Measurements from ENCODE around the gene OR4C6. TPM values are rescaled to one million over a fixed set of nuclear protein-coding genes. Genes with fewer than 3 reads are reported as not detected.

OR4C6 gene
- polyA plus RNA-seq, 2 of the 4 experiments (the other 2 are of a cell fraction) = not detected

DNA sequence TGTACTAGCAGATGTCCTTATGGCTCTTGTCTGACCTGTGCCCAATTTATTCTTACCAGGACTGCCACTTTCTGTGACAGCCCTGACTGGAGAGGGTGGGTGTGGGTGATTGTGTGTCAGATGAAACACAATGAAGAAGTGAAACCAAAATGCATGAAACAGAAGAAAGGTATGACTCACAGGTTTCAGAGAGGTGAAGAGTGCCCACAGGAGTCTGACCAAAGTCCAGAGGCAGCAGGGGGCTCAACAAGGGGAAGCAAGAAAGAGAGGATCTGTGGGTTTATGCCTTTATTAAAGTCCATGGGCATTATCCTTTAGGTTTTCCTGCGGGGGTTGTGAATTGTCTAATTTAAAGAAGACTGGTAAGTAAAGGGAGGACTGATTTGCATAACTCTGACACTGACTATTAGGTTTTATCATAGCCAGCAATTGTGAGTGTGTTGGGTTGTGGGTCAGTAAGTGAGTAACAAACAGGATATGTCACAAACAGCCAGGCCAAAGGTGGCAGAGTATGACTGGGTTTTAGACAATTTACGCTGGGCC, 3.9 kb upstream of the OR4C6 start:
- ChIA-PET CTCF (no interaction called here), POLR2A (no interaction called here)
- H3K4me2 ChIP-seq = no peak overlapping the region
- H3K27ac ChIP-seq = no peak overlapping the region
- DNase-seq (ENCODE audit: low read depth in 1 of 2, low spot score in 1 of 2) (no peak), FAIRE-seq (no peak), ATAC-seq (no peak)
- H3K4me3 ChIP-seq = no peak overlapping the region
- TF ChIP-seq ZSCAN20 (CRISPR knock-in tag; IDR thresholded peaks at IDR 0.05) (no peak), NPAS2 (CRISPR knock-in tag; IDR thresholded peaks at IDR 0.05; ENCODE audit: borderline replicate concordance) (no peak), CHD2 (IDR thresholded peaks at IDR 0.05; ENCODE audit: low read length, partially characterized antibody) (no peak), PHF8 (IDR thresholded peaks at IDR 0.05; ENCODE audit: borderline replicate concordance, low read depth) (no peak), POLR2A (IDR thresholded peaks at IDR 0.05; ENCODE audit: low read length) (no peak), MAFK (IDR thresholded peaks at IDR 0.05; ENCODE audit: partially characterized antibody) (no peak), HOXA7 (CRISPR knock-in tag; IDR thresholded peaks at IDR 0.05) (no peak), HOXB13 (CRISPR knock-in tag; IDR thresholded peaks at IDR 0.05; ENCODE audit: low read depth) (no peak), CHD4 (IDR thresholded peaks at IDR 0.05; ENCODE audit: borderline replicate concordance) (no peak)
- TF ChIP-seq, protein P1, sequence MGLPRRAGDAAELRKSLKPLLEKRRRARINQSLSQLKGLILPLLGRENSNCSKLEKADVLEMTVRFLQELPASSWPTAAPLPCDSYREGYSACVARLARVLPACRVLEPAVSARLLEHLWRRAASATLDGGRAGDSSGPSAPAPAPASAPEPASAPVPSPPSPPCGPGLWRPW (IDR thresholded peaks at IDR 0.05) = no peak
- WGBS (ENCODE audit: missing lambda C conversion rate) = 17% methylated on average over 2 of the region's 2 CpGs
- H3K4me1 ChIP-seq = no peaks in the 10 kb centered on the region
- 0 out of 3 replicates have a peak, but pooled peaks cover 4% of the 10 kb centered on the region for H3K9me3 ChIP-seq

DNA sequence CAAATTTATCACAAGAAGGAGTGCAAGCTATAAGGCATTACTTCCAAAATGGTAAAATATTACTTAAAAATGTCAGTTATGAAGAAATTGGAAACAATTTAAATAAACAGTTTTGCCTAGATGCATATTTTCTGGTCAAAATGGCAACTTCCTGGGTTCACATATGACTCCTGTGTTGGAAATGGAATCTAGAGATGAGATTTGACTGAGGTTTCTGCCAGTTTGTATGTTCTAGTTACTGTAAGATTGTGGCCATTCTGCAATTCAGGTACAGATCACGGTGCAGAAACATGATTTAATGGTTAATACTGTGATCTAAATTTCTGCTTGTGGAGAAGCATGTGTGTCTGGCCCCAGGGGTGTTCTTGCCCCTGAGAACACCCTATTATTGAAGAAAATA, 3.4 kb upstream of the OR4C6 start:
- H3K4me1 ChIP-seq = no peaks in the 10 kb centered on the region
- H3K9me3 ChIP-seq = 0 out of 3 replicates have a peak, but pooled peaks cover 4% of the 10 kb centered on the region
- DNase-seq (ENCODE audit: low read depth in 1 of 2, low spot score in 1 of 2) = no peak
- FAIRE-seq = no peak
- ATAC-seq = no peak
- ChIA-PET CTCF (no interaction called here), POLR2A (no interaction called here)
- TF ChIP-seq, protein P2, sequence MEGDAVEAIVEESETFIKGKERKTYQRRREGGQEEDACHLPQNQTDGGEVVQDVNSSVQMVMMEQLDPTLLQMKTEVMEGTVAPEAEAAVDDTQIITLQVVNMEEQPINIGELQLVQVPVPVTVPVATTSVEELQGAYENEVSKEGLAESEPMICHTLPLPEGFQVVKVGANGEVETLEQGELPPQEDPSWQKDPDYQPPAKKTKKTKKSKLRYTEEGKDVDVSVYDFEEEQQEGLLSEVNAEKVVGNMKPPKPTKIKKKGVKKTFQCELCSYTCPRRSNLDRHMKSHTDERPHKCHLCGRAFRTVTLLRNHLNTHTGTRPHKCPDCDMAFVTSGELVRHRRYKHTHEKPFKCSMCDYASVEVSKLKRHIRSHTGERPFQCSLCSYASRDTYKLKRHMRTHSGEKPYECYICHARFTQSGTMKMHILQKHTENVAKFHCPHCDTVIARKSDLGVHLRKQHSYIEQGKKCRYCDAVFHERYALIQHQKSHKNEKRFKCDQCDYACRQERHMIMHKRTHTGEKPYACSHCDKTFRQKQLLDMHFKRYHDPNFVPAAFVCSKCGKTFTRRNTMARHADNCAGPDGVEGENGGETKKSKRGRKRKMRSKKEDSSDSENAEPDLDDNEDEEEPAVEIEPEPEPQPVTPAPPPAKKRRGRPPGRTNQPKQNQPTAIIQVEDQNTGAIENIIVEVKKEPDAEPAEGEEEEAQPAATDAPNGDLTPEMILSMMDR (IDR thresholded peaks at IDR 0.05) = no peak
- TF ChIP-seq BHLHE40 (IDR thresholded peaks at IDR 0.05; ENCODE audit: low read depth, low read length) = no peak
- TF ChIP-seq MAZ (IDR thresholded peaks at IDR 0.05; ENCODE audit: borderline replicate concordance, low read depth, low read length) = no peak
- TF ChIP-seq RARB (CRISPR knock-in tag; IDR thresholded peaks at IDR 0.05) = no peak
- no peak for TF ChIP-seq EHMT2 (IDR thresholded peaks at IDR 0.05; ENCODE audit: low read depth)
- TF ChIP-seq RAD21 (conservative IDR thresholded peaks at IDR 0.05 in 1 of 2, IDR thresholded peaks at IDR 0.05 in 1 of 2) = no peak
- TF ChIP-seq CHD4 (IDR thresholded peaks at IDR 0.05; ENCODE audit: borderline replicate concordance) = no peak
- TF ChIP-seq, protein P3, sequence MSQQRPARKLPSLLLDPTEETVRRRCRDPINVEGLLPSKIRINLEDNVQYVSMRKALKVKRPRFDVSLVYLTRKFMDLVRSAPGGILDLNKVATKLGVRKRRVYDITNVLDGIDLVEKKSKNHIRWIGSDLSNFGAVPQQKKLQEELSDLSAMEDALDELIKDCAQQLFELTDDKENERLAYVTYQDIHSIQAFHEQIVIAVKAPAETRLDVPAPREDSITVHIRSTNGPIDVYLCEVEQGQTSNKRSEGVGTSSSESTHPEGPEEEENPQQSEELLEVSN (IDR thresholded peaks at IDR 0.05; ENCODE audit: borderline replicate concordance, low read depth) = no peak
- no peak for TF ChIP-seq PHF8 (IDR thresholded peaks at IDR 0.05; ENCODE audit: borderline replicate concordance, low read depth)
- TF ChIP-seq SREBF2 (IDR thresholded peaks at IDR 0.05) = no peak
- TF ChIP-seq, protein P4, sequence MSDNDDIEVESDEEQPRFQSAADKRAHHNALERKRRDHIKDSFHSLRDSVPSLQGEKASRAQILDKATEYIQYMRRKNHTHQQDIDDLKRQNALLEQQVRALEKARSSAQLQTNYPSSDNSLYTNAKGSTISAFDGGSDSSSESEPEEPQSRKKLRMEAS (IDR thresholded peaks at IDR 0.05) = no peak
- no peak for TF ChIP-seq SMC3 (IDR thresholded peaks at IDR 0.05)
- no peak for TF ChIP-seq CBX8 (IDR thresholded peaks at IDR 0.05)
- no peak for TF ChIP-seq CEBPB (IDR thresholded peaks at IDR 0.05)
- no peak for TF ChIP-seq TFCP2L1 (CRISPR knock-in tag; IDR thresholded peaks at IDR 0.05)
- no peak for TF ChIP-seq RFX5 (IDR thresholded peaks at IDR 0.05)
- H3K4me3 ChIP-seq = no peak overlapping the region
- no peak overlapping the region for H3K4me2 ChIP-seq
- H3K27ac ChIP-seq = no peak overlapping the region
- WGBS (ENCODE audit: missing lambda C conversion rate) = 0% methylated on average over 1 of the region's 1 CpG
